ENCODE measurements around the gene C3orf85.

- no peak for TF ChIP-seq CTCF (IDR thresholded peaks at IDR 0.05)
- no peak for TF ChIP-seq POLR2A (IDR thresholded peaks at IDR 0.05)
- no peak for TF ChIP-seq POLR2AphosphoS5 (IDR thresholded peaks at IDR 0.05)
These were observed 13.8 kb upstream of the C3orf85 start for GRCh38 chr3:109122690-109123089.
